GM12892 (cell line): ENCODE results near the gene RAB3A.
A peak's percentile ranks its signal among the peaks of the same experiment; 100 is the strongest.

Experiments used
- DNase-seq: peaks from one replicate; pipeline ENCODE4 v3.0.0; 2011; ENCODE audit not compliant: insufficient read length
- FAIRE-seq: peaks from 2 replicates; lab custom pipeline; 2011; peaks lifted over from hg19 to GRCh38; lab: Jason Lieb, UNC
- POLR2A ChIP-seq: IDR thresholded peaks from 2 replicates; pipeline ENCODE4 v1.6.1; 2011; ENCODE audit warnings: low read depth, low read length, control low read depth
- POLR2AphosphoS5 ChIP-seq: IDR thresholded peaks from 2 replicates; pipeline ENCODE4 v1.6.1; 2011; ENCODE audit warnings: low read depth, low read length, control low read depth
- TAF1 ChIP-seq: IDR thresholded peaks from 2 replicates; pipeline ENCODE4 v1.6.1; 2011; ENCODE audit warnings: low read depth, mild to moderate bottlenecking, control low read depth, low read length, borderline replicate concordance

RAB3A gene

DNA sequence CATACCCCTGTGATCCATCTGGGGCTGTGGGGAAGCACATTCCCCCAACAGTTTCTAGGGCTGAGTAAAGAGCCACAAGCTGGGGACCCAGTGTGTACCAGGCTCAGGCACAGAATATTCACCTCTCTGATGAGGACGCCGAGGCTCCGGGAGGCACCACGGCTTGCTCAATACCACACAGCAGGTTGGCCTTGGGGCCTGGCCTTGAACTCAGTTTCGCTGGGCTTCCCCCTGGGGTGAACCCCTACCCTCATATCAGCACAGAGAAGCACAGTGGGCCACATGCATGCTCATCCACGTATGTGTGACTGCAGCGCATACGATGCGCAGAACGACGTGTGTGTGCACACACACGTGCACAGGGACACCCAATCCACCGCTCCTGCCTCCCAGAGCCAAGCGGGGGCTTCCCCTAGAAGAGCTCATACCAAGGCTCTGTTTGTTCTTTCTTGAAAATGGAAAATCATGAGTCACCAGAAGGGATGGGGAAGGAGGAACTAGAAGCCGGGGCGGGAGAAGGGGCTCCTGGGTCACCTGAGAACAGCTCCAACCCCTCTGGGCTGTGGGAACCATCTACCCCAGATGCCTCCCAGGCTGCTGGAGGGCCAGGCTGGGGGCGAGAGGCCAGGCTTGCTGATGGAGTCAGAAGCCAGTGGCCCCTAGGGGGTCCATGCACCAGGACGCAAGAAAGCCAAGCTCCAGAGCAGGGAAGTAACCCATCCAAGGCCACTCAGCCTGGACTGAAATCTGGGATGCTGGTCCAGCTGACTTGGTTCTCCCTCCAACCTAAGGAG lies 27.3 kb upstream of the RAB3A start:
- no peak for TF ChIP-seq POLR2A
- no peak for TF ChIP-seq POLR2AphosphoS5
- no peak for TF ChIP-seq TAF1
- FAIRE-seq: no peak
- DNase-seq: no peak

DNA sequence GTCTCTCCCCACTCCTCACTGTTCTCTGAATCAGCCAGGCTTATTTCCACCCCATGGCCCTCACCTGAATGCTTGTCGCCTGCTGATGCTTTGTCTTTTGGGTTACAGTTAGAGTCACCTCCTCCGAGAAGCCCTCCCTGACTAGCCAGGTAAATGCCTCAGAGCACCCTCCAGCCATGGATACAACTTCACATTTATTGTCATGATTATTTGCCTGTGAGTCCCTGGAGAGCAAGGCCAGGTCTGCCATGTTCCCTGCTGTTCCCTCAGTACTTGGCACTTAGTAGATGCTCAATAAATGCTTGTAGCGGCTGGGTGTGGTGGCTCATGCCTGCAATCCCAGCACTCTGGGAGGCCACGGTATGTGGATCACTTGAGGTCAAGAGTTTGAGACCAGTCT lies 26.1 kb upstream of the RAB3A start:
- TF ChIP-seq TAF1: no peak
- TF ChIP-seq POLR2AphosphoS5: no peak
- no peak for TF ChIP-seq POLR2A
- FAIRE-seq (no peak), DNase-seq (no peak)

DNA sequence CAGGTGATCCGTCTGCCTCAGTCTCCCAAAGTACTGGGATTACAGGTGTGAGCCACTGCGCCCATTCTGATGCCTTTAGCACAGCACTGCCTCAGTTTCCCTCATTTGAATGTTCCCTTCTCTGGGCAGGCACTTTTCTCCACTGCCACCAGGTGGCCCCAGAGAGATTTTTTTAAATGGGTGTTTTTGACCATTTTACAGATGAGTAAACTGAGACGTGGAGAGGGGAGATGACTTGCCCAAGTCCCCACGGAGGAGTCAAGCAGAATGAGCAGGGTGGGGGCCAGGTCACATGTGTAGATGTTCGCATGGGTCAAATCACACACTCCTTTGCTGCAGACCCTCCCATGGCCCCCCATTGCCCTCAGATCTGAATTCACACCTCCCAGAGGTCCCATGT lies 25.6 kb upstream of the RAB3A start:
- FAIRE-seq: no peak
- DNase-seq: no peak
- TF ChIP-seq TAF1: no peak
- TF ChIP-seq POLR2A: no peak
- TF ChIP-seq POLR2AphosphoS5: no peak

DNA sequence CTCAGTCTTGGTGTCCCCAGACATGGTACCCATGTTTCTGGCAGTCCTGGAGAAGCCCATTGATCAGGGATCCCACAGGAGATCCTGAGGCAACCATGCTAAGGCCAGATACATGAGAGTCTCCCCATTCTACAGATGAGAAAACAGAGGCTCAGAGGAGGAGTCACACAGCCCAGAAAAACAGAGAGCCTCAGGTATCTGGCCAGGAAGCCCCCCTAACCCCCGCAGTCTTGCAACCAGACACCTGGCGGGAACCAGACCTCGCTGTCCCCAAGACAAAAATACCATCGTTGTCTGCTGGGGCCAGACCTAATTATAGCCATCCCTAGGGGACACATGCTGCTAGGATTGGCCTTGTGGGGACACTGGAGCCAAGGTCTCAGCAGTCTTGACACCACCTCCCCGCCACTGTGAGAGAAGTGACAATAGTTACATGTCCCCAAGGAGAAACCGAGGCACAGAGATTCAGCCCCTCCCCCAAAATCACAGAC lies 24.0 kb upstream of the RAB3A start:
- FAIRE-seq (peak; percentile 40), DNase-seq (no peak)
- no peak for TF ChIP-seq POLR2AphosphoS5
- TF ChIP-seq TAF1: no peak
- TF ChIP-seq POLR2A: no peak

DNA sequence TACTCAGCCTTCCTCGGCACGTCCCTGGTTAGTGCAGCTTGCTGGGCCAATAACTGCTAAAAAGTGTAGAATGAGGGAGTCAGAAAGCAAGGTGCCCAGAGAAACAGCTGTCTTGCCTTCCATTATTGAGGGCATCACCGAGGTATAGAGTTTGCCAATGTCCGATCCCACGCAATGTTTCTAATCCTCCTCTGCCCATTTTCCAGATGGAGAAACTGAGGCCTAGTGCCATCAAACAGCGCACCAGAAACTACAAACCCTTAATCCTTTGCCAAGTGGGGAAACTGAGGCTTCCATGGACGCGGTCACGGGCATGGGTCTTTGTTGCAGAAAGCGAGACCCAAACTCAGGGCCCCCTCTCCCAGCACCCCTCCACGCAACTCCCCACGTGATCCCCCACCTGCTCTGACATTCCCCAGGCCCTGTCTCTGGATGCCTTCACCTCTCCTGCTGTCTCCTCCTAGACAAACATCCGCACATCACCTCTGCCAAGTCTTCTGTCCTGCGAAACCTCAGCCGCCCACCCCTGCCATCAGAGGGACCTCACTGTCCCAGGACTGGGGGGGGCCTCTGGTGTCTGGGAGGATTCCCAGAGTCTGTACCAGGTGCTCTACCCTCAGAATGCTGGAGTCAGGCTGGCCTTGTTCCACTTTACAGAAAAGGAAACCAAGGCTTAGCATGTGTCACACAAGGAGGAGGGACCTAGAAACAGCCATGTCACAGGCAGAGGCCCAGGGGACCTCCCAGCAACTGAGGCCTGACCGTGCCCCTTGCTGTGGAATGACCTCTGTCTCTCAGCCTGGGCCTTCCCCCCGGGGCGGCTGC lies 23.3 kb upstream of the RAB3A start:
- FAIRE-seq (peak; percentile 70), DNase-seq (no peak)
- TF ChIP-seq POLR2AphosphoS5 (no peak), POLR2A (no peak), TAF1 (no peak)

DNA sequence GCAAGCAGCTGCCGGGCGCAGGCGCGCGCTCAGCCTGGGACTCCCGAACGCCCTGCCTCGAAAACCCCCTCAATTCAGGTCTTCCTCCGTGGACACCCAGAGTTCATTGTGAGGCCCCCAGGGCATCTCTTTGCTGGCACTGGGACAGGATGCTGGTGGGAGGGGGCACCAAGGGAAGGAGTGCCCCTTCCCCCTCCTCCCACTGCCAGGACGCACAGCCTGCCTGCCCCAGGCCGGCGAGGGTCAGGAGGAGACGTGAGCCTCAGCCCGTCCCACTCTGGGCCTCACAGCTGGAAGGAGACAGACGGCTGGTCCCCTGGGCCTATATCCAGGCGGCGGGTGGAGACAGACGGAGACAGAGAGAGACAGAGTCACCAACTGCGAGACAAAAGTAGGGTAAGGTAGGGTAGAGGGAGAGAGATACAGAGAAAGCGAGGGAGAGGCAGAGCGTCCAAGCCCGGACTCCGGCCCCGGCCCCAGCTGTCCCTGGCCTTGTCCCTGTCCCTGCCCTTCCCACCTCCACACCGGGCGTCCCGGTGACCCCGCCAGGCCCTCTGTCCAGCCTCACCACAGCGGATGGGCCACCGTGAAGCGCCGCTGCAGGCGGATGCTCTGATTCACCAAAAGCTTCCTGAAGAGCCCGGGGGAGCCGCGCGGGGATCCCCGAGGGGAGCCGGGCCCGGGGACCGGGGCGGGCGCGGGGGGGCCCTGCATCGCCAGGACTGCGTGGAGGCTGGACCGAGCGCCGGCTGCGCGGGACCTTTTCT lies 22.0 kb upstream of the RAB3A start, which contains the start of gene PDE4C:
Gene PDE4C, minus strand, starts transcription at position 737 of the 767 bp plus-strand sequence. Its CDS starts 23 bp downstream, at position 714.
- DNase-seq: no peak
- no peak for TF ChIP-seq TAF1
- peak; percentile 68 for FAIRE-seq

DNA sequence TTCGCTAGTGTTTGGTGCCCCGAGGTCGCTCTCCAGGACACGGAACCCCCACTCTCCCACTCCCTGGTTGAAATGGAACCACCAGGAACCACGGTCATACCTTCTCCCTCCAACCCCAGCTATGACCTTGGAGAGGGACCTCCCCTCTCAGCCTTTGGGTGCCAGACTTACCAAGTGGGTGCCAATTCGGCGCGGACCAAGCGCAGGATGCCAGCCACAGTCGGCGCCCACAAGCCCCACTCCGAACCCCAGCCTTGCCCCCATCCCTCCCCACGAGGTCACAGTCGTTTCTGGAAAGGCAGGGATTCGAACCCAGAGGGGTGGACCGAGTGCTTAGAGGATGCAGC lies 21.5 kb upstream of the RAB3A start:
- TF ChIP-seq POLR2AphosphoS5 (no peak), POLR2A (no peak), TAF1 (no peak)
- DNase-seq: no peak
- FAIRE-seq: no peak

DNA sequence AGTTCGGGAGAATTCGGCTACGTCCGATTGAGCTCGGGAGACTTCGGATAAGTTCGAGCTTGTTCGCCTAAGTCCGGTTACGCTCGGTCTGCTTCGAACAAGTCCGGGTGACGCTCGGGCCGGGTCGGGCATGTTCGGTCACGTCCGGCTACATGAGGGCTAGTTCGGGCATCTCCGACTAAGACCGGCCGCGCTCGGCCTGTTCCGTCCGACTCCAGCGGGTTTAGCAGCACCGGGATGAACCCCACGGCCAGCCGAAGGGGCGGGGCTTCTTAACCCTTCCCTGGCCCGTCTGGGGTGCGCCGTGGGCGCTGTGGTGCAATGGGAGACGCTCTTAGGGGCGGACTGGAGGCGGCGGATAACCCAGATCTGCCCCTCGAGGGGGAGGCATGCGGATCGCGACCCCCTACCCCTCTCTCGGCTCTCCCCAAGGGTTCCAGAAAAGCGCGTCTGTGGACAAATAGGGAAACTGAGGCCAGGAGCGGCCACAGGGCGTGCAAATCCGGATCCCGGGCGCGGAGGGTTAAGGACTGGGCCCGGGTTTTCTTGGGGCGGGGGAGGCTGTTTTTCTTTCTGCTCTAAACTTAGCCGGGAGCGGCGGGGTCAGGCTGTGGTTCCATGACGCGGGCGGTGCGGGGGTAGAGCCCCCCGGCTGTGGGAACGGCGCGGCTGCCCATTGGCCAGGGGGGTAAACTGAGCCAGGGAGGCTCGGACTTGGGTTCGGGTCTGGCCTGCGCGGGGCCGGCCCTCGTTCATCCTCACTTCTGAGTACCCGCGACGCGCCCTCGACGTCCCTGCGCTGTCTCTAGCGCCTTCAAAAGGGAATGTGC lies 20.9 kb upstream of the RAB3A start:
- DNase-seq: peak; percentile 94
- TF ChIP-seq POLR2AphosphoS5 (no peak), POLR2A (no peak), TAF1 (no peak)
- peak; percentile 100 for FAIRE-seq

DNA sequence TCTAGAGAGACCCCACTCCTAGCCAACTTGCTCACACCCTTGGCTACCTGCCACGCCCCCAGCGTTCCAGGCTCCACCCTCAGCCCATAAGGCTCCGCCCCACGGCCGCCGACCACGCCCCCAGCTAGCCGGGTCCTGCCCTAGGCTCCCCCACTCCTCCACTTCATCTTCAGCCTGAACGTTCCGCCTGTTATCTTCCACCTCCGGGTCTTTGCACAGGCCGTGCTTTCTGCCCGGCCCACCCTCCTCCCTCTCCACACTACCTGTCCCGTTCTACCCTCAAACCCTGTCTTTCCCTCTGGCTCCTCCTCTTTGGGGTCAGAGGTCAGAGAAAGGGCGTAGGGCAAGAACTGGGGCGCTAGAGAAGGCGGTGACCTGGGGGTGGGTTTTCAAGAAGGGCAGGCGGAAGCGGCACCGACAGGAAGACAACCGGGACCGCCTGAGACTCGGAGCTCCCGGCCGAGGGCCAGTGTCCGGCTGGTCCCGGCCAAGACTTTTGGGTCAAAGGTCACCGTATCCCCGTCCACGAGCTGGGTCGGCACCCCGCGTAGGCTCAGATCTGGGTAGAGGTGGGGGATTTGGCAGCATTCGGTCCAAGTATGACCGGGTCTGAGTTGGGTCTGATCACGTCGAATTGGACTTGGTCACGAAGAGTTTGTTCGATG lies 20.1 kb upstream of the RAB3A start:
- DNase-seq (no peak), FAIRE-seq (peak; percentile 21)
- TF ChIP-seq TAF1 (no peak), POLR2A (no peak), POLR2AphosphoS5 (no peak)
